ENCODE results near the gene MICAL3.

- TF ChIP-seq FOXM1 (IDR thresholded peaks at IDR 0.05; ENCODE audit: borderline replicate concordance): no peak
- TF ChIP-seq CTBP1 (IDR thresholded peaks at IDR 0.05; ENCODE audit: borderline replicate concordance): no peak
- no peak for TF ChIP-seq BHLHE40 (IDR thresholded peaks at IDR 0.05; ENCODE audit: borderline replicate concordance)
- no peak for TF ChIP-seq LEF1 (IDR thresholded peaks at IDR 0.05; ENCODE audit: borderline replicate concordance)
- TF ChIP-seq ARNT (IDR thresholded peaks at IDR 0.05): no peak
- no peak for TF ChIP-seq TARDBP (IDR thresholded peaks at IDR 0.05)
- TF ChIP-seq L3MBTL2 (conservative IDR thresholded peaks at IDR 0.05): no peak
Observed at GRCh38 chr22:17891481-17892167, 132.7 kb downstream of the MICAL3 start.
